ENCODE results near the gene ZNF32. TPM values are rescaled to one million over a fixed set of nuclear protein-coding genes. Genes with fewer than 3 reads are reported as not detected.

Gene ZNF32
- total RNA-seq, result 10 to 100 TPM; 15.7 to 17.7 TPM

DNA sequence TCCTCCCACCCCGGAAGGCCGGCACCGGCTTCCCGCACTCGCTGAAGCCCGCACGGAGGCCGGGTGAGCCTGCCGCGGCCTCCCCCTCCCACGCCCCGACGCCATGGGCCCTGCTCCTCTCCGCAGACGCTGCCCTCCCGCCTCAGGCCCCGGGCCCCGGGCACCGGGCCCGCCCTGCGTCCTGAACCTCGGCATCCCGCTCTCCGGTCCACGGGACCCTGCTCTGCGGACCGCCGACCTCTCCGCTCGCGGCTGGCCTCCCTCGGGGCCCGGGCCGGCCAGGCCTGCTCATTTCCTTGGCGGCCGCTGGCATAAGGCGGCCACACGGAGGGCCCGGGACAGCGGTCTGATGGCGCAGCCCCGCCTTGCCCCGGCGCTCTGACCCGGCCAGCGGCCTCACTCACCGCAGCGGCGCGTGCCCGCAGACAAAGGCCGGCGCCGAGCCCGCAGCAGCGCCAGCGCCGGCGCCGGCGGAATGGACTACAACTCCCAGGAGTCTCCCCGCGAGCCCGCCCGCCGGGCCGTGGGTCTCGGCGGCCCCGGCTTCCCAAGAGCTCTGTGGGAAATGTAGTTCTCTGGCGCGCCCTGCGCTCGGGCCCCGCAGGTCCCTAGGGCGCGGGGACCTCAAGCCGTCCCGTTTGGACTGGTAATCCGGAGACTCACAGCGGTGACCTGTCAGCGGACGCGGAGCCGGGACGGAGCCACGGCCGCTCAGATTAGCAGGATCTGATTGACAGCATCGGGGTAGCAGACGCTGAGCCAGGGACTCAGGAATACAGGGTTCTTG, at the start of gene ZNF32:
Gene ZNF32 (minus strand): TSS at position 484 of the 787 bp plus-strand sequence. CDS start 2,748 bp downstream, outside the sequence.
- peak within 1 kb of the TSS; percentile 96 for H3K4me3 ChIP-seq
- DNase-seq, result peak; percentile 81
- peaks cover 15% of the 10 kb centered on the region for H3K36me3 ChIP-seq
- H3K9me3 ChIP-seq, result no peaks in the 10 kb centered on the region
- no peaks in the 10 kb centered on the region for H3K27me3 ChIP-seq
- H3K9ac ChIP-seq (ENCODE audit: low read depth in 2 of 2, low read length in 2 of 2), result peak within 1 kb of the TSS; percentile 74 to 97
- H3K27ac ChIP-seq, result peak within 1 kb of the TSS; percentile 47
- intact Hi-C loops (cut with DNase I), result no loop called here
- no peaks in the 10 kb centered on the region for H3K4me1 ChIP-seq
- TF ChIP-seq, protein P1, sequence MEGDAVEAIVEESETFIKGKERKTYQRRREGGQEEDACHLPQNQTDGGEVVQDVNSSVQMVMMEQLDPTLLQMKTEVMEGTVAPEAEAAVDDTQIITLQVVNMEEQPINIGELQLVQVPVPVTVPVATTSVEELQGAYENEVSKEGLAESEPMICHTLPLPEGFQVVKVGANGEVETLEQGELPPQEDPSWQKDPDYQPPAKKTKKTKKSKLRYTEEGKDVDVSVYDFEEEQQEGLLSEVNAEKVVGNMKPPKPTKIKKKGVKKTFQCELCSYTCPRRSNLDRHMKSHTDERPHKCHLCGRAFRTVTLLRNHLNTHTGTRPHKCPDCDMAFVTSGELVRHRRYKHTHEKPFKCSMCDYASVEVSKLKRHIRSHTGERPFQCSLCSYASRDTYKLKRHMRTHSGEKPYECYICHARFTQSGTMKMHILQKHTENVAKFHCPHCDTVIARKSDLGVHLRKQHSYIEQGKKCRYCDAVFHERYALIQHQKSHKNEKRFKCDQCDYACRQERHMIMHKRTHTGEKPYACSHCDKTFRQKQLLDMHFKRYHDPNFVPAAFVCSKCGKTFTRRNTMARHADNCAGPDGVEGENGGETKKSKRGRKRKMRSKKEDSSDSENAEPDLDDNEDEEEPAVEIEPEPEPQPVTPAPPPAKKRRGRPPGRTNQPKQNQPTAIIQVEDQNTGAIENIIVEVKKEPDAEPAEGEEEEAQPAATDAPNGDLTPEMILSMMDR (IDR thresholded peaks at IDR 0.05), result no peak

DNA sequence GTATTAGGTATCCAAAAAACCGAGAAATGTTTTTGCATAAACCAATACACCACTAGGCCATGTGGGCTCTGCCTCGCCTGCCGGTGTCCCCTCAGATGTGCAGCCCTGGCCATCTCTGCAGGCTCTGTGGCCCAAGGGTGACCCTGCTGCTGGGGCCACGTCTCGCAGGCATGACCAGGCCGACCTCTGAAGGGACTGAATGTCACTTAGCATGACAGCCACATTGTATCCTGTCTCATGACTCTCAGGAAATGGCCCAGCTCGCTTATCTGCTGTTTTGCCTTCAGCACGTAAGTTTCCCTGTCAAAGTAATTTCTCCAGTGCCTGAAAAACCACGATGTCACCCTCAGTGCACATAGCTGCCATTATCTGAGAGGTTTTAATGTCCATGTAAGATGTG, 49.5 kb upstream of the ZNF32 start:
- no peaks in the 10 kb centered on the region for H3K9me3 ChIP-seq
- intact Hi-C loops (cut with DNase I), result loop anchor here (10.0 kb wide), 1 partner anchor 327 kb away; no protein-coding TSS in a partner anchor
- TF ChIP-seq, protein P1 (IDR thresholded peaks at IDR 0.05), result no peak
- no peak overlapping the region for H3K9ac ChIP-seq (ENCODE audit: low read depth in 2 of 2, low read length in 2 of 2)
- H3K4me1 ChIP-seq, result no peaks in the 10 kb centered on the region
- H3K36me3 ChIP-seq, result no peaks in the 10 kb centered on the region
- H3K27ac ChIP-seq, result no peak overlapping the region
- peak; percentile 15 for DNase-seq
- no peak overlapping the region for H3K4me3 ChIP-seq
- H3K27me3 ChIP-seq, result no peaks in the 10 kb centered on the region

DNA sequence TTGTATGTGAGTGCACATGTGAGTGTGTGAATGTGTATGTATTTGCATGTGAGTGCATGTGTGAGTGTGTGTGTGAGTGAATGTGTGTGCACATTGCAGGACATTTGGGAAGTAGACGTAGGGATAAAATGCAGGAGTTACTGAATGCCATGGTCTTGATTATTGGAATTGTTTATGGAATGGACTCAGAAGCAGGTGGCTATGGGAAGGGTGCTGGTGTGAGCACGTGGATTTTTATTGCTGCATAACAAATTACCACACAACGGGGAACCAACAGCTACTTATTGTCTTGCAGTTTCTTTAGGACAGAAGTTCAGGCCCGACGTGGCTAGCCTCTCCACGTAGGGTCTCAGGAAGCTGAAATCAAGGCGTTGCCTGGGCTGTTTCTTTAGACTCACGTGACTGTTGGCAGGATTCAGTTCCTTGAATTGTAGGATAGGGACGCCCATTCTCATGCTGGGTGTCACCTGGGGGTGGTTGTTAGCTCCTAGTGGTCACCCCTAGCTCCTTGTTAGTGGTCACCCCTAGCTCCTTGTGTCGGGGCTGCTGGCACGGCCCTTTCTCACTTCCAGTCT, 48.3 kb upstream of the ZNF32 start:
- no peaks in the 10 kb centered on the region for H3K27me3 ChIP-seq
- no peaks in the 10 kb centered on the region for H3K9me3 ChIP-seq
- no peak overlapping the region for H3K4me3 ChIP-seq
- TF ChIP-seq, protein P1 (IDR thresholded peaks at IDR 0.05), result no peak
- no peaks in the 10 kb centered on the region for H3K36me3 ChIP-seq
- H3K27ac ChIP-seq, result no peak overlapping the region
- intact Hi-C loops (cut with DNase I), result loop anchor here (10.0 kb wide), 1 partner anchor 328 kb away; no protein-coding TSS in a partner anchor
- H3K9ac ChIP-seq (ENCODE audit: low read depth in 2 of 2, low read length in 2 of 2), result no peak overlapping the region
- H3K4me1 ChIP-seq, result no peaks in the 10 kb centered on the region
- no peak for DNase-seq

DNA sequence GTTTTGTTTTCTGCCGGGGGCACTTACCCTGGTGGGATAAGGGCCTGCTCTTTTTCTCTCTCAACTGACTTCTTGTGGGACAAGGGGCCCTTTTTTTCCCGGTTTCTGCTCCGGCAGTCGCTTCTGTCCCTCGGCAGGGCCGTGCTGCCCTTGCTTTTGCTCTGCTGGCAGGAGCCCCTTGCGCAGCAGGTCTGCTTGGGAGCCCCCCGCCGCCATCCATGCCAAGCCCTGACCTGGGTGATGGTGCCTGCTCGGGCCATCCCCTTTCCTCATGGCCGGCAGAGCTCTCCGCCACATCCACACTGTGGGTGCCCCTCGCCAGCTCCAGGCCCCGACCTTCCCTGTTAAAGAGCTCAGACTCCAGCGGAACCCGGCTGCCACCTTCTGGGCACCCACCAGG, 47.0 kb upstream of the ZNF32 start:
- H3K27me3 ChIP-seq, result no peaks in the 10 kb centered on the region
- intact Hi-C loops (cut with DNase I), result loop anchor here (10.0 kb wide), 1 partner anchor 329 kb away; no protein-coding TSS in a partner anchor

DNA sequence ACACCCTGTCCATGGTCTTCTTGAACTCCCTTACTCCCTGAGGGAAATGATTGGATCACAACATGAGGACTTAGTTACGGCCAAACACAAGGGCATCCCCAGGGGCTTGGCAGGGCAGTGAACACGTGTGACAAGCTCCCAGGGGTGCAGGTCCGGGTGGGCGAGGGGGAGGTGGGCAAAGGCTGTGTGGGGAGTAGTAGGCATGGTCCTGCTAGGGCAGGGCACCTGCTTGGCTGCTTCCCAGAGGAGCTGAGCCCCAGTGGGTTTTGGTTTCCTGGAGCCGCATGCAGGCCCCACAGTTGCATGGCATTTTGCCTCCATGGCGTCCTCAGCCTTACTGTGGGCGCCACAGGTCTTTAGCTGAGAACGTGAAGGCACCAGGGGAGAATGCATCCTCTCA, 46.6 kb upstream of the ZNF32 start:
- Histone ChIP-seq H3K27me3 (no peaks in the 10 kb centered on the region), H3K4me1 (no peaks in the 10 kb centered on the region), H3K27ac (no peak overlapping the region), H3K9ac (ENCODE audit: low read depth in 2 of 2, low read length in 2 of 2) (no peak overlapping the region), H3K36me3 (no peaks in the 10 kb centered on the region), H3K9me3 (no peaks in the 10 kb centered on the region), H3K4me3 (no peak overlapping the region)
- TF ChIP-seq, protein P1 (IDR thresholded peaks at IDR 0.05), result no peak
- intact Hi-C loops (cut with DNase I), result loop anchor here (10.0 kb wide), 1 partner anchor 329 kb away; no protein-coding TSS in a partner anchor
- no peak for DNase-seq

More for the DNA sequence above, 47.0 kb upstream of the ZNF32 start:
- no peaks in the 10 kb centered on the region for H3K36me3 ChIP-seq
- no peak overlapping the region for H3K9ac ChIP-seq (ENCODE audit: low read depth in 2 of 2, low read length in 2 of 2)
- H3K9me3 ChIP-seq, result no peaks in the 10 kb centered on the region
- H3K4me3 ChIP-seq, result no peak overlapping the region
- DNase-seq, result no peak
- no peaks in the 10 kb centered on the region for H3K4me1 ChIP-seq
- TF ChIP-seq, protein P1 (IDR thresholded peaks at IDR 0.05), result no peak
- no peak overlapping the region for H3K27ac ChIP-seq

All from colonic mucosa (tissue), 4 donors.